Measurements from ENCODE around the gene MIXL1. TPM values are rescaled to one million over a fixed set of nuclear protein-coding genes. Genes with fewer than 3 reads are reported as not detected.

Gene MIXL1
- total and polyA plus RNA-seq, 2 experiments from 2014 or later, result 0.97 to 1.0 TPM

DNA sequence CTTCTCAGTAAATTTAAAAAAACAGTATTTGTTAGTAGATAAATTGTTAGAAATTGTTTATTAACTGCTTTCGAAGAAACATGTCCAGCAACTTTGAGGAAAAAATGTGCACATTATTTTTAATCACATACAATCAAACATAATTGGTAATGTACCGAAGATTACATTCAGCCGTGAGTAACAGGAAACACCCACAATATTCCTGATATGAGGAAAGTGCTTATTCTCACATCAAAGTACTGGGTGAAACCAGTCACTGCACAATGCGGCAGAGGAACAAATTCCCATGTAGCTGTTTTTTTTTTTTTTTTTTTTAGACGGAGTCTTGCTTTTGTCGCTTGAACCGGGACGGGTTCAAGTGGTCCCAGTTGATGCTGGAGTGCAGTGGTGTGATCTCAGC is 46.6 kb upstream of the MIXL1 start:
- Mint-ChIP-seq H3K9me3 (no peaks in the 10 kb centered on the region), H3K4me1 (peaks cover under 1% of the 10 kb centered on the region; the same call in 2 of the 3 replicates), H3K36me3 (ENCODE audit: low read depth) (peaks cover 14% of the 10 kb centered on the region), H3K27ac (no peak overlapping the region), H3K27me3 (ENCODE audit: insufficient read depth, low read depth, poor library complexity) (peaks cover 5% of the 10 kb centered on the region), H3K4me3 (no peak overlapping the region)
- Histone ChIP-seq H3K36me3 (ENCODE audit: insufficient read depth) (no peaks in the 10 kb centered on the region), H3K4me3 (no peak overlapping the region), H3K27ac (ENCODE audit: low read depth) (no peak overlapping the region), H3K4me1 (ENCODE audit: insufficient read depth) (0 out of 2 replicates have a peak, but pooled peaks cover 2% of the 10 kb centered on the region), H4K20me1 (replicated peaks; ENCODE audit: insufficient read depth) (peaks cover 40% of the 10 kb centered on the region), H3K9me2 (ENCODE audit: insufficient read depth) (no peaks in the 10 kb centered on the region), H2AFZ (no peak overlapping the region), H3K4me2 (no peak overlapping the region), H3K27me3 (ENCODE audit: insufficient read depth) (no peaks in the 10 kb centered on the region), H3F3A (replicated peaks; ENCODE audit: low read depth) (no peaks in the 10 kb centered on the region; the same call in 1 of the 2 replicates), H3K79me2 (replicated peaks; ENCODE audit: insufficient read depth) (peaks cover 100% of the 10 kb centered on the region)
- DNase-seq (ENCODE audit: low spot score) (no peak), ATAC-seq (no peak)
- TF ChIP-seq ZNF462 (CRISPR knock-in tag; IDR thresholded peaks at IDR 0.05), result no peak
- TF ChIP-seq STAT1 (IDR thresholded peaks at IDR 0.05; ENCODE audit: unreplicated experiment), result no peak
- no peak for TF ChIP-seq JUNB (IDR thresholded peaks at IDR 0.05; ENCODE audit: unreplicated experiment)

- DNase-seq (ENCODE audit: low spot score), result peak; percentile 29
Observed at GRCh38 chr1:226181996-226182714, 41.3 kb upstream of the MIXL1 start.

More at GRCh38 chr1:226181996-226182714, 41.3 kb upstream of the MIXL1 start:
- H3K4me2 ChIP-seq, result peak overlapping the region; percentile 40; the same call in 1 of the 2 replicates
- H3K79me2 ChIP-seq (replicated peaks; ENCODE audit: insufficient read depth), result peaks cover 90% of the 10 kb centered on the region
- peak overlapping the region; percentile 42; the same call in 1 of the 2 replicates for H3K27ac ChIP-seq (ENCODE audit: low read depth)
- H3F3A ChIP-seq (replicated peaks; ENCODE audit: low read depth), result peaks cover 7% of the 10 kb centered on the region
- no peaks in the 10 kb centered on the region for H3K9me2 ChIP-seq (ENCODE audit: insufficient read depth)
- H2AFZ ChIP-seq, result no peak overlapping the region
- no peak for ATAC-seq
- Mint-ChIP-seq H3K4me3 (no peak overlapping the region), H3K27ac (no peak overlapping the region), H3K9me3 (no peaks in the 10 kb centered on the region), H3K27me3 (ENCODE audit: insufficient read depth, low read depth, poor library complexity) (peaks cover 2% of the 10 kb centered on the region), H3K4me1 (peaks cover 20% of the 10 kb centered on the region), H3K36me3 (ENCODE audit: low read depth) (peaks cover 14% of the 10 kb centered on the region)
- peaks cover 6% of the 10 kb centered on the region; the same call in 1 of the 2 replicates for H3K4me1 ChIP-seq (ENCODE audit: insufficient read depth)
- TF ChIP-seq CTCF (conservative IDR thresholded peaks at IDR 0.05; ENCODE audit: low read depth in 2 of 2), result peak; percentile 39 to 51
- no peak for TF ChIP-seq ZNF114 (CRISPR knock-in tag; IDR thresholded peaks at IDR 0.05)
- H4K20me1 ChIP-seq (replicated peaks; ENCODE audit: insufficient read depth), result peaks cover 32% of the 10 kb centered on the region
- H3K4me3 ChIP-seq, result no peak overlapping the region
- no peaks in the 10 kb centered on the region for H3K27me3 ChIP-seq (ENCODE audit: insufficient read depth)
- no peaks in the 10 kb centered on the region for H3K36me3 ChIP-seq (ENCODE audit: insufficient read depth)

All from GM23338 (cell line).